GM12878 (cell line): ENCODE measurements around the gene NSD2. TPM values are rescaled to one million over a fixed set of nuclear protein-coding genes. Genes with fewer than 3 reads are reported as not detected.

Source experiments
- ATAC-seq: fragments of 200-7000 bp; cut with Tn5 transposase; 3 replicates; pipeline ENCODE4 v1.9.1; 2020; ENCODE audit warnings: mild to moderate bottlenecking, moderate library complexity
- BruUV-seq: library from RNA; stranded (reverse); fragments of 400-500 nt; replicated peaks from 2 replicates; lab custom pipeline; 2021; lab: Mats Ljungman, UMichigan
- CTCF ChIA-PET: fragments of 300-600 bp; sonication (Branson Sonifier 250); formaldehyde crosslinking; extraction: SDS; loops from one replicate; lab custom pipeline; 2021; ENCODE audit warnings: inconsistent platforms; lab: Yijun Ruan, JAX
- POLR2A ChIA-PET: fragments of 350-600 bp; formaldehyde crosslinking; extraction: SDS; loops from one replicate; lab custom pipeline; 2021; ENCODE audit warnings: inconsistent platforms; lab: Charles Lee
- RAD21 ChIA-PET: fragments of 300-600 bp; sonication (Branson Sonifier 250); formaldehyde crosslinking; loops from one replicate; lab custom pipeline; 2023; ENCODE audit warnings: antibody characterized with exemption; ENCODE audit not compliant: unreplicated experiment; lab: Charles Lee
- SMC1A ChIA-PET: fragments of 300-600 bp; sonication (Branson Sonifier 250); formaldehyde crosslinking; loops from one replicate; lab custom pipeline; 2023; ENCODE audit not compliant: unreplicated experiment, uncharacterized antibody; lab: Charles Lee
- DNase-seq: peaks from one replicate; pipeline ENCODE4 v3.0.0-alpha.2; 2011; ENCODE audit warnings: low read depth, low spot score
- FAIRE-seq: peaks from 3 replicates; lab custom pipeline; 2011; peaks lifted over from hg19 to GRCh38; lab: Jason Lieb, UNC
- H2AFZ ChIP-seq: 2 replicates; pipeline ENCODE4 v1.6.0; 2011; ENCODE audit warnings: low read depth, low read length, control low read depth; ENCODE audit not compliant: control insufficient read depth
- H3K27ac ChIP-seq: 2 replicates; pipeline ENCODE4 v1.5.1; 2011; ENCODE audit warnings: control low read depth; ENCODE audit not compliant: control insufficient read depth, insufficient read depth
- H3K27me3 ChIP-seq, 2 experiments: replicated peaks in 1 of 2; 2 replicates each; pipeline versions ENCODE4 v1.6.0 to v1.6.1; 2011; ENCODE audit warnings: low read length in 1 of 2; ENCODE audit not compliant: control insufficient read depth in 2 of 2, insufficient read depth in 2 of 2
- H3K36me3 ChIP-seq, 2 experiments: 2 replicates each; pipeline ENCODE4 v1.5.1; 2011; ENCODE audit warnings: low read length in 1 of 2; ENCODE audit not compliant: control insufficient read depth in 2 of 2, insufficient read depth in 2 of 2
- H3K4me1 ChIP-seq: 2 replicates; pipeline ENCODE4 v1.6.1; 2011; ENCODE audit warnings: mild to moderate bottlenecking, low read length, moderate library complexity, mixed read lengths; ENCODE audit not compliant: control insufficient read depth, insufficient read depth
- H3K4me2 ChIP-seq: 2 replicates; pipeline ENCODE4 v1.6.0; 2011; ENCODE audit warnings: control low read depth; ENCODE audit not compliant: control insufficient read depth, insufficient read depth
- H3K4me3 ChIP-seq: fragments of 200-600 bp; sonication (generic); 2 replicates; pipeline ENCODE4 v1.5.1; 2016
- H3K79me2 ChIP-seq: 2 replicates; pipeline ENCODE4 v1.6.0; 2011; ENCODE audit warnings: low read length; ENCODE audit not compliant: control insufficient read depth, insufficient read depth
- H3K9ac ChIP-seq: 2 replicates; pipeline ENCODE4 v1.8.0; 2011; ENCODE audit warnings: low read length, control low read depth, mixed read lengths; ENCODE audit not compliant: control insufficient read depth, insufficient read depth
- H3K9me3 ChIP-seq: replicated peaks from 3 replicates; pipeline ENCODE4 v1.5.1; 2011; ENCODE audit warnings: mild to moderate bottlenecking, low read length; ENCODE audit not compliant: control insufficient read depth, insufficient read depth
- H4K20me1 ChIP-seq: 2 replicates; pipeline ENCODE4 v1.6.0; 2011; ENCODE audit not compliant: control insufficient read depth, insufficient read depth
- ATF2 ChIP-seq: IDR thresholded peaks from 2 replicates; pipeline ENCODE4 v1.6.1; 2012; ENCODE audit warnings: low read length, inconsistent platforms
- BCL11A ChIP-seq: IDR thresholded peaks from 2 replicates; pipeline ENCODE4 v1.6.1; 2011; ENCODE audit warnings: low read depth, low read length
- CEBPB ChIP-seq, 2 experiments: fragments of 150-350 bp in 1 of 2; IDR thresholded peaks; 2 replicates each; pipeline ENCODE4 v1.6.1; 2012 to 2014; ENCODE audit warnings: low read depth in 2 of 2, low read length in 2 of 2, borderline replicate concordance in 1 of 2, inconsistent platforms in 1 of 2
- CHD4 ChIP-seq: fragments of 200-600 bp; sonication (generic); IDR thresholded peaks from 2 replicates; pipeline ENCODE4 v1.6.1; 2016; ENCODE audit warnings: mild to moderate bottlenecking
- EZH2 ChIP-seq: IDR thresholded peaks from 2 replicates; pipeline ENCODE4 v1.6.1; 2012; ENCODE audit warnings: low read depth, mild to moderate bottlenecking, control low read depth, inconsistent platforms, low read length, borderline replicate concordance; ENCODE audit not compliant: control insufficient read depth
- NBN ChIP-seq: fragments of 450-650 bp; IDR thresholded peaks from 2 replicates; pipeline ENCODE4 v1.6.1; 2016
- NR2C1 ChIP-seq: fragments of 450-650 bp; IDR thresholded peaks from 2 replicates; pipeline ENCODE4 v1.6.1; 2017; ENCODE audit warnings: antibody characterized with exemption, mild to moderate bottlenecking, moderate library complexity
- RAD21 ChIP-seq: IDR thresholded peaks from 2 replicates; pipeline ENCODE4 v1.6.1; 2011; ENCODE audit warnings: mild to moderate bottlenecking, low read depth, low read length, moderate library complexity; ENCODE audit not compliant: insufficient read depth
- RB1 ChIP-seq: fragments of 450-650 bp; formaldehyde crosslinking; IDR thresholded peaks from 2 replicates; pipeline ENCODE4 v1.6.1; 2017; ENCODE audit warnings: mild to moderate bottlenecking, borderline replicate concordance
- RBBP5 ChIP-seq: fragments of 200-600 bp; sonication (generic); conservative IDR thresholded peaks from 2 replicates; pipeline ENCODE4 v1.6.1; 2016
- SIN3A ChIP-seq: IDR thresholded peaks from 2 replicates; pipeline ENCODE4 v1.6.1; 2012; ENCODE audit warnings: low read depth, low read length, improper control_type of control experiment
- SIX5 ChIP-seq: IDR thresholded peaks from 2 replicates; pipeline ENCODE4 v1.6.1; 2011; ENCODE audit warnings: mild to moderate bottlenecking, low read depth, low read length, moderate library complexity; ENCODE audit not compliant: severe bottlenecking
- ZNF217 ChIP-seq: fragments of 450-650 bp; IDR thresholded peaks from 2 replicates; pipeline ENCODE4 v1.6.1; 2017; ENCODE audit warnings: antibody characterized with exemption, mild to moderate bottlenecking
- in situ Hi-C: fragments of 300-500 bp; cut with MboI; formaldehyde crosslinking; loops from 9 replicates; pipeline ENCODE4 v1.14.3; 2018; ENCODE audit warnings: mixed read lengths
- intact Hi-C: fragments of 100-400 bp; cut with micrococcal nuclease; formaldehyde crosslinking; loops from one replicate; pipeline ENCODE4 v1.14.2; 2022; ENCODE audit not compliant: unreplicated experiment
- polyA plus RNA-seq, 11 experiments: library from polyadenylated mRNA; depleted of rRNA in 4 of 11; unstranded in 6 of 11; stranded (reverse) in 5 of 11; fragments of >200 nt; fragmentation: Nextera tagmentation in 4 of 11; fragmentation: Illumina TruSeq in 1 of 11; extraction: Ambion mirVana in 4 of 11; extraction: Trizol in 1 of 11; gene quantifications; 1 replicate in 1 of 11; 2 replicates in 10 of 11; pipeline versions ENCODE4 v1.2.1 to v1.2.3, GENCODE V29; 2011 to 2016; ENCODE audit warnings: inconsistent platforms in 2 of 11, missing spikeins in 2 of 11, low read depth in 1 of 11
- total RNA-seq, 4 experiments: library from RNA; depleted of rRNA in 3 of 4; stranded (reverse); fragments of >200 nt in 3 of 4; fragmentation: Illumina TruSeq in 1 of 4; extraction: Trizol in 1 of 4; gene quantifications; 2 replicates each; pipeline versions ENCODE4 v1.2.1 to v1.2.3, GENCODE V29; 2013 to 2021

The NSD2 gene
- total and polyA plus RNA-seq, 10 of the 15 experiments (the other 5 are each of a cell fraction or from before 2014, with no cell fraction given) = 8.6 to 139 (median 67.2) TPM

GRCh38 chr4:1900087-1900433, 28.9 kb downstream of the NSD2 start:
- TF ChIP-seq RB1 = no peak
- no peak for TF ChIP-seq ATF2
- no peak for TF ChIP-seq RBBP5
- no peak for TF ChIP-seq SIX5
- no peak for TF ChIP-seq CEBPB (IDR thresholded peaks at IDR 0.05; ENCODE audit: borderline replicate concordance in 1 of 2, low read depth in 2 of 2, low read length in 2 of 2)
- no peak for TF ChIP-seq NBN
- TF ChIP-seq ZNF217 = no peak
- TF ChIP-seq EZH2 = no peak
- no peak for TF ChIP-seq SIN3A
- no peak for TF ChIP-seq NR2C1
- TF ChIP-seq RAD21 = no peak
- no peak for TF ChIP-seq BCL11A
- no peak for TF ChIP-seq CHD4
- CTCF ChIA-PET = interaction anchor here (0.7 to 4.5 kb wide), 32 partner anchors 9 to 365 kb away, joined by 3 to 38 read pairs (median 8); no protein-coding TSS in a partner anchor
- RAD21 ChIA-PET = interaction anchor here (1.0 to 2.4 kb wide), 14 partner anchors 13 to 156 kb away, joined by 3 to 16 read pairs (median 4); partner anchors contain the start of gene LETM1
- SMC1A ChIA-PET = interaction anchor here (0.9 to 4.0 kb wide), 17 partner anchors 8 to 207 kb away, joined by 3 to 25 read pairs (median 5); no protein-coding TSS in a partner anchor
- peaks cover 23 to 31% of the 10 kb centered on the region in 2 experiments for H3K36me3 ChIP-seq
- H3K9me3 ChIP-seq = no peaks in the 10 kb centered on the region
- POLR2A ChIA-PET = interaction anchor here (0.6 to 1.4 kb wide), 3 partner anchors 19 to 43 kb away, joined by 3 to 7 read pairs (median 4); no protein-coding TSS in a partner anchor
- H3K4me1 ChIP-seq = peaks cover 6% of the 10 kb centered on the region
- ATAC-seq (no peak), FAIRE-seq (no peak), DNase-seq (no peak)
- H3K4me3 ChIP-seq = no peak overlapping the region
- H3K4me2 ChIP-seq = no peak overlapping the region
- no peak overlapping the region for H3K27ac ChIP-seq
- H4K20me1 ChIP-seq = peaks cover 8% of the 10 kb centered on the region; the same call in 1 of the 2 replicates
- H3K9ac ChIP-seq = no peak overlapping the region
- intact Hi-C loops = no loop called here
- peaks cover 66% of the 10 kb centered on the region for H3K79me2 ChIP-seq
- H3K27me3 ChIP-seq = no peaks in the 10 kb centered on the region
- no peak overlapping the region for H2AFZ ChIP-seq
- no TSS peak for BruUV-seq
- in situ Hi-C loops = no loop called here
